ENCODE results near the gene TRIM32. TPM values are rescaled to one million over a fixed set of nuclear protein-coding genes. Genes with fewer than 3 reads are reported as not detected.

The TRIM32 gene
- total RNA-seq, 1 experiment from 2014 or later, result 11.6 TPM

DNA sequence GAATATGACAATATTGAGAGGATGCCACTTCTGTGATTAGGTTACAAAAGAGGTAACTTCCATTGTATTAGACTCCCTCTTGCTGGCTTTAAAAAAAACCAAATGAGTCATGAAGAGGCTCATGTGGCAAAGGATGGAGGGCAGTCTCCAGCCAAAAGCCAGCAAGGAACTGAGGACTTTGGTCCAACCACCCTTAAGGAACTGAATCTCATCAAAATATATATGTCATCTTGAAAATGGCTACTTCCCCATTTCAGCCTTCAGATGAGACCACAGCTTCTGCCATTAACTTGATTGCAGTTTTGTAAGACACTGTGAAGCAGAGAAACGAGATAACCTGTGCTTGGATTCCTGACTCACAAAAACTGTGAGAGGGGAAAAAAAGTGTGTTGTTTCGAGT lies 15.5 kb upstream of the TRIM32 start:
- no peak overlapping the region for H3K4me2 ChIP-seq (ENCODE audit: low read length)
- H3K4me1 ChIP-seq (ENCODE audit: insufficient read depth, low read length), result no peaks in the 10 kb centered on the region
- no peaks in the 10 kb centered on the region for H3K27me3 ChIP-seq (ENCODE audit: low read length)
- no peak overlapping the region for H3K9ac ChIP-seq (ENCODE audit: low read length)
- H2AFZ ChIP-seq (ENCODE audit: low read length), result no peak overlapping the region
- no peaks in the 10 kb centered on the region for H3K79me2 ChIP-seq (ENCODE audit: low read length)
- DNase-seq (no peak), ATAC-seq (no peak)
- no peak overlapping the region for H3K4me3 ChIP-seq (ENCODE audit: low read length)
- H3K9me3 ChIP-seq (ENCODE audit: low read length), result no peaks in the 10 kb centered on the region
- no peaks in the 10 kb centered on the region for H4K20me1 ChIP-seq (ENCODE audit: low read length)
- ChIA-PET POLR2A (ENCODE audit: unreplicated experiment) (no interaction called here), CTCF (no interaction called here)
- H3K27ac ChIP-seq (ENCODE audit: low read length), result no peak overlapping the region
- H3F3A ChIP-seq (ENCODE audit: low read length, unreplicated experiment), result no peaks in the 10 kb centered on the region
- H3K9me2 ChIP-seq (replicated peaks; ENCODE audit: low read length), result no peaks in the 10 kb centered on the region
- TF ChIP-seq EZH2 (IDR thresholded peaks at IDR 0.05; ENCODE audit: low read length, unreplicated experiment), result no peak
- TF ChIP-seq, protein P1, sequence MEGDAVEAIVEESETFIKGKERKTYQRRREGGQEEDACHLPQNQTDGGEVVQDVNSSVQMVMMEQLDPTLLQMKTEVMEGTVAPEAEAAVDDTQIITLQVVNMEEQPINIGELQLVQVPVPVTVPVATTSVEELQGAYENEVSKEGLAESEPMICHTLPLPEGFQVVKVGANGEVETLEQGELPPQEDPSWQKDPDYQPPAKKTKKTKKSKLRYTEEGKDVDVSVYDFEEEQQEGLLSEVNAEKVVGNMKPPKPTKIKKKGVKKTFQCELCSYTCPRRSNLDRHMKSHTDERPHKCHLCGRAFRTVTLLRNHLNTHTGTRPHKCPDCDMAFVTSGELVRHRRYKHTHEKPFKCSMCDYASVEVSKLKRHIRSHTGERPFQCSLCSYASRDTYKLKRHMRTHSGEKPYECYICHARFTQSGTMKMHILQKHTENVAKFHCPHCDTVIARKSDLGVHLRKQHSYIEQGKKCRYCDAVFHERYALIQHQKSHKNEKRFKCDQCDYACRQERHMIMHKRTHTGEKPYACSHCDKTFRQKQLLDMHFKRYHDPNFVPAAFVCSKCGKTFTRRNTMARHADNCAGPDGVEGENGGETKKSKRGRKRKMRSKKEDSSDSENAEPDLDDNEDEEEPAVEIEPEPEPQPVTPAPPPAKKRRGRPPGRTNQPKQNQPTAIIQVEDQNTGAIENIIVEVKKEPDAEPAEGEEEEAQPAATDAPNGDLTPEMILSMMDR (conservative IDR thresholded peaks at IDR 0.05; ENCODE audit: low read depth, low read length), result no peak
- TF ChIP-seq EZH2phosphoT487 (IDR thresholded peaks at IDR 0.05; ENCODE audit: borderline replicate concordance, low read length), result no peak
- intact Hi-C loops (cut with micrococcal nuclease), result no loop called here
- BruUV-seq (replicated peaks), result no TSS peak
- H3K36me3 ChIP-seq (ENCODE audit: low read depth, low read length), result no peaks in the 10 kb centered on the region

DNA sequence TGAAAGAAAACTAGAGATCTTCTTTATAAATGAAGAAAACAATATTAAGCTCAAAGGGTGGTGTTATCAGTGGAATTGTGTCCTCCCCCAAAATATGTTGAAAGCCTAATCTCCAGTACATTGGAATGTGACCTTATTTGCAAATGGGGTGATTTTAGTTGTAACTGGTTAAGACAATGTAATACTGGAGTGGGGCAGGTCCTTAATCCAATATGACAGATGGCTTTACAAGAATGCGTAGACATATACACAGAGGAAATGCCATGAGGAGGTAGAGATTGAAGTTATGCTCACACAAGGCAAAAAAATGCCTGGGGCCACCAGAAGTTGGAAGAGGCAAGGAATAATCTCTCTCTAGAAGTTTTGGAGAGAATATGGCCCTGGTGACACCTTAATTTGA lies 13.7 kb upstream of the TRIM32 start:
- Histone ChIP-seq H3K4me2 (ENCODE audit: low read length) (no peak overlapping the region), H3K9me3 (ENCODE audit: low read length) (no peaks in the 10 kb centered on the region), H3K79me2 (ENCODE audit: low read length) (no peaks in the 10 kb centered on the region), H3K27me3 (ENCODE audit: low read length) (no peaks in the 10 kb centered on the region), H3K9ac (ENCODE audit: low read length) (no peak overlapping the region), H3K27ac (ENCODE audit: low read length) (no peak overlapping the region), H3K9me2 (replicated peaks; ENCODE audit: low read length) (no peaks in the 10 kb centered on the region), H3K4me3 (ENCODE audit: low read length) (no peak overlapping the region), H4K20me1 (ENCODE audit: low read length) (no peaks in the 10 kb centered on the region), H3K36me3 (ENCODE audit: low read depth, low read length) (no peaks in the 10 kb centered on the region), H3K4me1 (ENCODE audit: insufficient read depth, low read length) (no peaks in the 10 kb centered on the region), H2AFZ (ENCODE audit: low read length) (no peak overlapping the region), H3F3A (ENCODE audit: low read length, unreplicated experiment) (no peaks in the 10 kb centered on the region)
- intact Hi-C loops (cut with micrococcal nuclease), result no loop called here
- POLR2A ChIA-PET (ENCODE audit: unreplicated experiment), result no interaction called here
- no peak for ATAC-seq
- no TSS peak for BruUV-seq (replicated peaks)
- no peak for DNase-seq
- TF ChIP-seq EZH2phosphoT487 (IDR thresholded peaks at IDR 0.05; ENCODE audit: borderline replicate concordance, low read length), result no peak
- no peak for TF ChIP-seq EZH2 (IDR thresholded peaks at IDR 0.05; ENCODE audit: low read length, unreplicated experiment)
- TF ChIP-seq, protein P1 (conservative IDR thresholded peaks at IDR 0.05; ENCODE audit: low read depth, low read length), result no peak
- CTCF ChIA-PET, result no interaction called here

DNA sequence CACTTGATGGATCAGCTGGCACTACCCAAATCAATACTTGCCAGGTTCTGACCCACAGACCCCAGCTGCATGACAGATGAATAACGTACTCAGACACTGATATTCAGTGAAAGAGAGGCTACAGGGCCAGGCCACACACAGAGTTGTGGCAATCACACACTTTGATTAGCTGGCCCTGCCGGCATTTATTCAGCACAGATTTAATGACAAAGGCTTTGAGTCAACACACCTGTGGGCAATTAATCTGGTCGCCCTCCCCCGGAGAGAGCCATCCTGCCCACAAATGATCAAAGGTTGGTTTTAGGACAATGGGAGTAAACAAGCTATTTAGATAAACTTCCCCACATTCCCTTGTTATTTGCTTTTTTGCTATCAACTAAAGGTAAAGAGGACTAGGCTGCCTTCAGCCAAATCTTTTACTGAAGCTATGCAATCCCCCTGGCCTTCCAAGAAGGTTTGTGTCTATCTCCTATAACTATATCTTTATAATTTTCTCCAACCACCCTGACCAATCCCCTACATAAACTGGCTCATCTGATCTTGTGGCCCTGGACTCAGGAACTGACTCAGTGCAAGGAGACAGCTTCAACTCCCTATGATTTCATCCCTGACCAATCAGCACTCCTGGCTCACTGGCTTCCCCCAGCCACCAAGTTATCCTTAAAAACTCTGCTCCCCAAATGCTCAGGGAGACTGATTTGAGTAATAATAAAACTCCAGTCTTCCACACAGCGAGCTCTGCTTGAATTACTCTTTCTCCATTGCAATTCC lies 12.7 kb upstream of the TRIM32 start:
- H3K4me3 ChIP-seq (ENCODE audit: low read length), result no peak overlapping the region
- intact Hi-C loops (cut with micrococcal nuclease), result no loop called here
- H4K20me1 ChIP-seq (ENCODE audit: low read length), result no peaks in the 10 kb centered on the region
- ChIA-PET CTCF (no interaction called here), POLR2A (ENCODE audit: unreplicated experiment) (no interaction called here)
- H3K9me3 ChIP-seq (ENCODE audit: low read length), result no peaks in the 10 kb centered on the region
- H3K4me1 ChIP-seq (ENCODE audit: insufficient read depth, low read length), result no peaks in the 10 kb centered on the region
- H3K36me3 ChIP-seq (ENCODE audit: low read depth, low read length), result no peaks in the 10 kb centered on the region
- no peaks in the 10 kb centered on the region for H3F3A ChIP-seq (ENCODE audit: low read length, unreplicated experiment)
- H3K4me2 ChIP-seq (ENCODE audit: low read length), result no peak overlapping the region
- no peak overlapping the region for H3K9ac ChIP-seq (ENCODE audit: low read length)
- TF ChIP-seq, protein P1 (conservative IDR thresholded peaks at IDR 0.05; ENCODE audit: low read depth, low read length), result no peak
- TF ChIP-seq EZH2phosphoT487 (IDR thresholded peaks at IDR 0.05; ENCODE audit: borderline replicate concordance, low read length), result no peak
- TF ChIP-seq EZH2 (IDR thresholded peaks at IDR 0.05; ENCODE audit: low read length, unreplicated experiment), result no peak
- H2AFZ ChIP-seq (ENCODE audit: low read length), result no peak overlapping the region
- no TSS peak for BruUV-seq (replicated peaks)
- no peaks in the 10 kb centered on the region for H3K27me3 ChIP-seq (ENCODE audit: low read length)
- no peaks in the 10 kb centered on the region for H3K79me2 ChIP-seq (ENCODE audit: low read length)
- H3K27ac ChIP-seq (ENCODE audit: low read length), result no peak overlapping the region
- H3K9me2 ChIP-seq (replicated peaks; ENCODE audit: low read length), result no peaks in the 10 kb centered on the region
- ATAC-seq (no peak), DNase-seq (no peak)

Measured in PC-3 (cell line).